IMR-90 (cell line): ENCODE measurements around the gene PCMTD2. TPM values are rescaled to one million over a fixed set of nuclear protein-coding genes. Genes with fewer than 3 reads are reported as not detected.

Experiments
- ATAC-seq: fragments of 200-7000 bp; cut with Tn5 transposase; 2 replicates; pipeline ENCODE4 v1.9.1; 2020; ENCODE audit warnings: low read depth, mild to moderate bottlenecking, moderate library complexity
- BruUV-seq: library from RNA; stranded (reverse); fragments of 400-500 nt; replicated peaks from 2 replicates; lab custom pipeline; 2021; lab: Mats Ljungman, UMichigan
- CTCF ChIA-PET: fragments of 300-600 bp; formaldehyde crosslinking; extraction: SDS; loops from one replicate; lab custom pipeline; 2021; ENCODE audit warnings: antibody characterized with exemption; lab: Yijun Ruan, JAX
- POLR2A ChIA-PET: fragments of 300-600 bp; sonication (Branson Sonifier 250); formaldehyde crosslinking; loops from one replicate; lab custom pipeline; 2022; ENCODE audit warnings: antibody characterized with exemption; ENCODE audit not compliant: unreplicated experiment; lab: Charles Lee
- DNase-seq: peaks from one replicate; pipeline ENCODE4 v3.0.0; 2013
- H2AFZ ChIP-seq: replicated peaks from 2 replicates; pipeline ENCODE3; 2013; ENCODE audit warnings: low read length, mild to moderate bottlenecking; ENCODE audit not compliant: poor library complexity
- H2AK5ac ChIP-seq: 2 replicates; pipeline ENCODE4 v1.6.1; 2013; ENCODE audit warnings: low read depth, low read length, inconsistent platforms
- H2AK9ac ChIP-seq: replicated peaks from 2 replicates; pipeline ENCODE3; 2013; ENCODE audit warnings: mild to moderate bottlenecking, low read depth, low read length, moderate library complexity; ENCODE audit not compliant: poor library complexity
- H2BK120ac ChIP-seq: 2 replicates; pipeline ENCODE4 v1.6.1; 2013; ENCODE audit warnings: low read depth, low read length, inconsistent platforms
- H2BK15ac ChIP-seq: 3 replicates; pipeline ENCODE4 v1.6.1; 2013; ENCODE audit warnings: low read depth, low read length, inconsistent platforms
- H2BK20ac ChIP-seq: 2 replicates; pipeline ENCODE4 v1.6.1; 2013; ENCODE audit warnings: low read depth, mild to moderate bottlenecking, inconsistent platforms, low read length, moderate library complexity
- H2BK5ac ChIP-seq: 2 replicates; pipeline ENCODE4 v1.6.1; 2013; ENCODE audit warnings: mild to moderate bottlenecking, low read depth, low read length, inconsistent platforms; ENCODE audit not compliant: poor library complexity, severe bottlenecking
- H3K14ac ChIP-seq: replicated peaks from 2 replicates; pipeline ENCODE4 v1.6.1; 2013; ENCODE audit warnings: low read depth, low read length, inconsistent platforms
- H3K18ac ChIP-seq: 2 replicates; pipeline ENCODE4 v1.6.1; 2013; ENCODE audit warnings: low read depth, low read length, control low read depth
- H3K23ac ChIP-seq: 2 replicates; pipeline ENCODE4 v1.6.1; 2013; ENCODE audit warnings: low read depth, low read length, inconsistent platforms
- H3K27ac ChIP-seq: 2 replicates; pipeline ENCODE4 v1.5.1; 2013; ENCODE audit warnings: mild to moderate bottlenecking, control low read depth, low read length; ENCODE audit not compliant: insufficient read depth
- H3K27me3 ChIP-seq: 2 replicates; pipeline ENCODE4 v1.6.1; 2013; ENCODE audit warnings: low read length; ENCODE audit not compliant: control insufficient read depth, insufficient read depth
- H3K36me3 ChIP-seq: 2 replicates; pipeline ENCODE4 v1.6.1; 2013; ENCODE audit warnings: low read length, mixed read lengths; ENCODE audit not compliant: control insufficient read depth, insufficient read depth
- H3K4ac ChIP-seq: 2 replicates; pipeline ENCODE4 v1.6.1; 2013; ENCODE audit warnings: low read depth, low read length, inconsistent platforms
- H3K4me1 ChIP-seq: 2 replicates; pipeline ENCODE4 v1.6.1; 2013; ENCODE audit warnings: low read length, mixed read lengths; ENCODE audit not compliant: control insufficient read depth, insufficient read depth
- H3K4me2 ChIP-seq: 2 replicates; pipeline ENCODE4 v1.6.1; 2013; ENCODE audit warnings: low read depth, mild to moderate bottlenecking, control low read depth, low read length, moderate library complexity
- H3K4me3 ChIP-seq: 2 replicates; pipeline ENCODE4 v1.5.1; 2013; ENCODE audit warnings: low read depth, mild to moderate bottlenecking, control low read depth, low read length, moderate library complexity; ENCODE audit not compliant: insufficient read depth
- H3K56ac ChIP-seq: 2 replicates; pipeline ENCODE4 v1.6.1; 2013; ENCODE audit warnings: low read length, inconsistent platforms; ENCODE audit not compliant: insufficient read depth; ENCODE audit errors: extremely low read depth
- H3K79me1 ChIP-seq, 2 experiments: 2 replicates each; pipeline ENCODE4 v1.6.1; 2013; ENCODE audit warnings: low read length in 2 of 2, inconsistent platforms in 1 of 2, low read depth in 1 of 2
- H3K9ac ChIP-seq: 2 replicates; pipeline ENCODE4 v1.6.1; 2013; ENCODE audit warnings: low read depth, low read length, control low read depth
- H3K9me1 ChIP-seq: 2 replicates; pipeline ENCODE4 v1.6.1; 2013; ENCODE audit warnings: low read length, inconsistent platforms; ENCODE audit not compliant: insufficient read depth
- H3K9me3 ChIP-seq: 2 replicates; pipeline ENCODE4 v1.6.1; 2013; ENCODE audit warnings: low read length; ENCODE audit not compliant: control insufficient read depth, insufficient read depth
- H4K20me1 ChIP-seq: 2 replicates; pipeline ENCODE4 v1.6.1; 2013; ENCODE audit warnings: low read length, inconsistent platforms; ENCODE audit not compliant: insufficient read depth
- H4K5ac ChIP-seq: 2 replicates; pipeline ENCODE4 v1.6.1; 2013; ENCODE audit warnings: mild to moderate bottlenecking, low read depth, low read length, control low read depth
- H4K8ac ChIP-seq, 2 experiments: 2 replicates each; pipeline ENCODE4 v1.6.1; 2013; ENCODE audit warnings: low read depth in 2 of 2, low read length in 2 of 2, control low read depth in 1 of 2, inconsistent platforms in 1 of 2
- H4K91ac ChIP-seq: 2 replicates; pipeline ENCODE4 v1.6.1; 2013; ENCODE audit warnings: low read depth, low read length, inconsistent platforms; ENCODE audit not compliant: insufficient read depth
- CEBPB ChIP-seq: IDR thresholded peaks from 2 replicates; pipeline ENCODE4 v1.6.1; 2012; ENCODE audit warnings: low read depth, low read length, improper control_type of control experiment
- CHD1 ChIP-seq: IDR thresholded peaks from 2 replicates; pipeline ENCODE4 v1.6.1; 2012; ENCODE audit warnings: low read depth, low read length, improper control_type of control experiment
- FOS ChIP-seq: fragments of 150-350 bp; IDR thresholded peaks from 2 replicates; pipeline ENCODE4 v1.6.1; 2016; ENCODE audit warnings: low read depth, low read length
- MAFK ChIP-seq: IDR thresholded peaks from 2 replicates; pipeline ENCODE4 v1.6.1; 2012; ENCODE audit warnings: low read depth, low read length, improper control_type of control experiment
- MAZ ChIP-seq: IDR thresholded peaks from 2 replicates; pipeline ENCODE4 v1.6.1; 2012; ENCODE audit warnings: low read depth, mild to moderate bottlenecking, low read length, improper control_type of control experiment, moderate library complexity, borderline replicate concordance
- MXI1 ChIP-seq: IDR thresholded peaks from 2 replicates; pipeline ENCODE4 v1.6.1; 2012; ENCODE audit warnings: low read depth, mild to moderate bottlenecking, low read length, moderate library complexity, borderline replicate concordance
- NFE2L2 ChIP-seq: fragments of 150-350 bp; IDR thresholded peaks from 2 replicates; pipeline ENCODE4 v1.6.1; 2016; ENCODE audit warnings: low read depth, mild to moderate bottlenecking, low read length
- RAD21 ChIP-seq: IDR thresholded peaks from 2 replicates; pipeline ENCODE4 v1.6.1; 2012; ENCODE audit warnings: low read length, improper control_type of control experiment
- RCOR1 ChIP-seq: IDR thresholded peaks from 2 replicates; pipeline ENCODE4 v1.6.1; 2012; ENCODE audit warnings: mild to moderate bottlenecking, low read length, improper control_type of control experiment; ENCODE audit not compliant: insufficient replicate concordance
- RFX5 ChIP-seq: IDR thresholded peaks from 2 replicates; pipeline ENCODE4 v1.8.0; 2012; ENCODE audit warnings: low read depth, mild to moderate bottlenecking, low read length, moderate library complexity
- SMC3 ChIP-seq: fragments of 150-350 bp; IDR thresholded peaks from 2 replicates; pipeline ENCODE4 v1.6.1; 2016; ENCODE audit warnings: low read depth, mild to moderate bottlenecking, antibody characterized with exemption, low read length, moderate library complexity
- WGBS, 2 experiments: methylation state at CpG; one replicate each; pipeline versions ENCODE4 v1.1.5 to v1.1.7; 2013; ENCODE audit warnings: missing lambda C conversion rate in 2 of 2; ENCODE audit not compliant: insufficient read length in 1 of 2; ENCODE audit errors: extremely low coverage in 2 of 2; 5-methylcytosine and 5-hydroxymethylcytosine counted together
- dilution Hi-C: fragments of 300-500 bp; cut with HindIII; formaldehyde crosslinking; loops from one replicate; pipeline ENCODE4 v1.14.3; 2018; ENCODE audit warnings: low sequenced_read_pairs; ENCODE audit not compliant: unreplicated experiment
- in situ Hi-C: fragments of 300-500 bp; cut with MboI; formaldehyde crosslinking; loops from 3 replicates; pipeline ENCODE4 v1.14.3; 2019; ENCODE audit warnings: low sequenced_read_pairs, inconsistent platforms, mixed read lengths
- intact Hi-C: fragments of 100-400 bp; cut with micrococcal nuclease; formaldehyde crosslinking; loops from 2 replicates; pipeline ENCODE4 v1.10.0; 2022
- polyA plus RNA-seq, 3 experiments: library from polyadenylated mRNA; depleted of rRNA; stranded (reverse); fragments of >200 nt; gene quantifications; 2 replicates each; pipeline ENCODE4 v1.2.3, GENCODE V29; 2012; ENCODE audit warnings: low replicate concordance in 1 of 3
- total RNA-seq: library from RNA; depleted of rRNA; stranded (reverse); fragments of >200 nt; gene quantifications from 2 replicates; pipeline ENCODE4 v1.2.3, GENCODE V29; 2012
- TF ChIP-seq, protein P1 (sequence below): conservative IDR thresholded peaks from 2 replicates; pipeline ENCODE4 v1.5.1; 2012; ENCODE audit warnings: mild to moderate bottlenecking, low read depth, low read length, improper control_type of control experiment
- TF ChIP-seq, protein P2 (sequence below): fragments of 150-350 bp; IDR thresholded peaks from 2 replicates; pipeline ENCODE4 v1.6.1; 2016; ENCODE audit warnings: low read depth, mild to moderate bottlenecking, low read length, moderate library complexity, borderline replicate concordance

Gene PCMTD2
- total and polyA plus RNA-seq, 2 of the 4 experiments (the other 2 are of a cell fraction) = 23.6 to 28.3 TPM

DNA sequence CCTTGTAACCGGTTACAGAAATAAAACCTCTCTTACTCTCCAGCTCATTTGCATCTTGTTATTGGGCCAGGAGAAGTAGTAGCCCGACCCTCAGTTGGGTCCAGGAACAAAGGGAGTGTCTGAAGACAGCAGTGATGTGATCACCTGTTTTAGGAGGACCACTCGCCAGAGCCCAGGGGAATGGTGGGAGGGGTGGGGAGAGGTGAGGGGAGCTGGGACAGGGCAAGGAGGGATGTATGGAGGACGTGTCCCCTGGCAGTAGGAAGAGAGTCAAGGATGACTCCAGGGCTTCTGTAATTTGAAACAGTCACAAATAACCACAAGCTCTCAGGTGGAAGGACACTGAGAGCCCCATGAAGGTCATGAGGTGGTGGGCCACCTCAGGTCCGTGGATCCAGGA, 1.4 kb upstream of the PCMTD2 start:
- Histone ChIP-seq H3K14ac (no peak overlapping the region), H3K9me1 (peaks cover 3% of the 10 kb centered on the region; the same call in 1 of the 2 replicates), H2AFZ (peak overlapping the region; percentile 13), H4K8ac (no peak overlapping the region), H2AK9ac (peak overlapping the region; percentile 58), H2AK5ac (no peak overlapping the region), H3K18ac (no peak overlapping the region), H2BK5ac (no peak overlapping the region), H3K4me1 (peaks cover 10% of the 10 kb centered on the region), H3K36me3 (no peaks in the 10 kb centered on the region), H3K4me3 (no peak overlapping the region), H4K91ac (no peak overlapping the region), H4K20me1 (no peaks in the 10 kb centered on the region), H3K4ac (no peak overlapping the region), H3K56ac (no peak overlapping the region), H3K9ac (no peak overlapping the region), H4K5ac (no peak overlapping the region), H3K23ac (no peak overlapping the region), H2BK20ac (no peak overlapping the region), H3K27ac (no peak overlapping the region), H3K4me2 (no peak overlapping the region), H3K79me1 (peaks cover 22 to 25% of the 10 kb centered on the region in 2 experiments), H3K9me3 (no peaks in the 10 kb centered on the region), H3K27me3 (peaks cover 12% of the 10 kb centered on the region), H2BK15ac (no peak overlapping the region), H2BK120ac (no peak overlapping the region)
- no CpG with 5 or more reads among the region's 5 CpGs for WGBS, 2 experiments
- intact Hi-C loops (no loop called here), dilution Hi-C loops (no loop called here), in situ Hi-C loops (no loop called here)
- DNase-seq (no peak), ATAC-seq (no peak)
- TF ChIP-seq CHD1 (no peak), RCOR1 (no peak), RAD21 (no peak), MXI1 (no peak), MAZ (no peak), CEBPB (no peak), MAFK (no peak), SMC3 (no peak), RFX5 (no peak), FOS (no peak), NFE2L2 (no peak)
- TF ChIP-seq, protein P1, sequence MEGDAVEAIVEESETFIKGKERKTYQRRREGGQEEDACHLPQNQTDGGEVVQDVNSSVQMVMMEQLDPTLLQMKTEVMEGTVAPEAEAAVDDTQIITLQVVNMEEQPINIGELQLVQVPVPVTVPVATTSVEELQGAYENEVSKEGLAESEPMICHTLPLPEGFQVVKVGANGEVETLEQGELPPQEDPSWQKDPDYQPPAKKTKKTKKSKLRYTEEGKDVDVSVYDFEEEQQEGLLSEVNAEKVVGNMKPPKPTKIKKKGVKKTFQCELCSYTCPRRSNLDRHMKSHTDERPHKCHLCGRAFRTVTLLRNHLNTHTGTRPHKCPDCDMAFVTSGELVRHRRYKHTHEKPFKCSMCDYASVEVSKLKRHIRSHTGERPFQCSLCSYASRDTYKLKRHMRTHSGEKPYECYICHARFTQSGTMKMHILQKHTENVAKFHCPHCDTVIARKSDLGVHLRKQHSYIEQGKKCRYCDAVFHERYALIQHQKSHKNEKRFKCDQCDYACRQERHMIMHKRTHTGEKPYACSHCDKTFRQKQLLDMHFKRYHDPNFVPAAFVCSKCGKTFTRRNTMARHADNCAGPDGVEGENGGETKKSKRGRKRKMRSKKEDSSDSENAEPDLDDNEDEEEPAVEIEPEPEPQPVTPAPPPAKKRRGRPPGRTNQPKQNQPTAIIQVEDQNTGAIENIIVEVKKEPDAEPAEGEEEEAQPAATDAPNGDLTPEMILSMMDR = no peak
- TF ChIP-seq, protein P2, sequence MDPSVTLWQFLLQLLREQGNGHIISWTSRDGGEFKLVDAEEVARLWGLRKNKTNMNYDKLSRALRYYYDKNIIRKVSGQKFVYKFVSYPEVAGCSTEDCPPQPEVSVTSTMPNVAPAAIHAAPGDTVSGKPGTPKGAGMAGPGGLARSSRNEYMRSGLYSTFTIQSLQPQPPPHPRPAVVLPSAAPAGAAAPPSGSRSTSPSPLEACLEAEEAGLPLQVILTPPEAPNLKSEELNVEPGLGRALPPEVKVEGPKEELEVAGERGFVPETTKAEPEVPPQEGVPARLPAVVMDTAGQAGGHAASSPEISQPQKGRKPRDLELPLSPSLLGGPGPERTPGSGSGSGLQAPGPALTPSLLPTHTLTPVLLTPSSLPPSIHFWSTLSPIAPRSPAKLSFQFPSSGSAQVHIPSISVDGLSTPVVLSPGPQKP = no peak
- BruUV-seq = no TSS peak
- CTCF ChIA-PET = no interaction called here
- POLR2A ChIA-PET = no interaction called here
